H1 (cell line): ENCODE measurements around the gene TNS4. TPM values are rescaled to one million over a fixed set of nuclear protein-coding genes. Genes with fewer than 3 reads are reported as not detected.

Experiments used
- CTCF ChIA-PET: fragments of 300-600 bp; sonication (Branson Sonifier 250); formaldehyde crosslinking; loops from one replicate; lab custom pipeline; 2021; ENCODE audit not compliant: partially characterized antibody; lab: Charles Lee
- POLR2A ChIA-PET: fragments of 300-600 bp; sonication (Branson Sonifier 250); formaldehyde crosslinking; loops from one replicate; lab custom pipeline; 2021; ENCODE audit warnings: inconsistent platforms; ENCODE audit not compliant: partially characterized antibody; lab: Charles Lee
- DNase-seq, 2 experiments: peaks; one replicate each; pipeline versions ENCODE4 v3.0.0 to v3.0.0-alpha.2; 2010 to 2022; ENCODE audit warnings: low spot score in 2 of 2, low read depth in 1 of 2, mixed read lengths in 1 of 2
- FAIRE-seq: peaks from 2 replicates; lab custom pipeline; 2011; peaks lifted over from hg19 to GRCh38; lab: Jason Lieb, UNC
- H2AFZ ChIP-seq: 2 replicates; pipeline ENCODE4 v1.8.1; 2012; ENCODE audit warnings: low read length, inconsistent platforms
- H2AK5ac ChIP-seq: 2 replicates; pipeline ENCODE4 v1.6.1; 2013; ENCODE audit warnings: low read depth, low read length
- H2BK120ac ChIP-seq: replicated peaks from 2 replicates; pipeline ENCODE3; 2013; ENCODE audit warnings: low read depth, low read length, inconsistent platforms
- H2BK12ac ChIP-seq: 2 replicates; pipeline ENCODE4 v1.6.1; 2013; ENCODE audit warnings: low read depth, low read length
- H2BK15ac ChIP-seq: 2 replicates; pipeline ENCODE4 v1.6.1; 2013; ENCODE audit warnings: low read length
- H2BK20ac ChIP-seq: 2 replicates; pipeline ENCODE4 v1.6.1; 2013; ENCODE audit warnings: low read length
- H2BK5ac ChIP-seq: 2 replicates; pipeline ENCODE4 v1.6.1; 2013; ENCODE audit warnings: low read depth, low read length
- H3K14ac ChIP-seq: 2 replicates; pipeline ENCODE4 v1.6.1; 2013; ENCODE audit warnings: inconsistent platforms; ENCODE audit not compliant: insufficient read length
- H3K18ac ChIP-seq: 2 replicates; pipeline ENCODE4 v1.6.1; 2013; ENCODE audit warnings: low read length; ENCODE audit errors: extremely low read depth
- H3K23ac ChIP-seq: 2 replicates; pipeline ENCODE4 v1.6.1; 2013; ENCODE audit warnings: inconsistent platforms; ENCODE audit not compliant: insufficient read length
- H3K23me2 ChIP-seq: 2 replicates; pipeline ENCODE4 v1.6.1; 2013; ENCODE audit warnings: low read depth, low read length
- H3K27ac ChIP-seq: 2 replicates; pipeline ENCODE4 v1.6.1; 2011; ENCODE audit warnings: low read depth, low read length, inconsistent platforms
- H3K27me3 ChIP-seq, 4 experiments: replicated peaks in 1 of 4; 1 replicate in 1 of 4; 2 replicates in 3 of 4; pipeline versions ENCODE4 v1.6.1 to v1.8.1; 2011 to 2013; ENCODE audit warnings: low read length in 3 of 4, mild to moderate bottlenecking in 3 of 4, inconsistent platforms in 2 of 4, mixed read lengths in 2 of 4, moderate library complexity in 1 of 4; ENCODE audit not compliant: control insufficient read depth in 3 of 4, insufficient read depth in 3 of 4; ENCODE audit errors: extremely low read depth in 1 of 4
- H3K36me3 ChIP-seq, 4 experiments: 2 replicates each; pipeline versions ENCODE4 v1.6.1 to v1.8.1; 2011 to 2013; ENCODE audit warnings: mild to moderate bottlenecking in 4 of 4, low read length in 3 of 4, moderate library complexity in 2 of 4, control low read depth in 1 of 4, inconsistent platforms in 1 of 4; ENCODE audit not compliant: insufficient read depth in 4 of 4, control insufficient read depth in 2 of 4
- H3K4ac ChIP-seq: replicated peaks from 2 replicates; pipeline ENCODE3; 2013; ENCODE audit warnings: low read length, low read depth, mixed read lengths, inconsistent platforms; ENCODE audit not compliant: insufficient read length
- H3K4me1 ChIP-seq, 4 experiments: replicated peaks in 1 of 4; 1 replicate in 1 of 4; 2 replicates in 3 of 4; pipeline versions ENCODE4 v1.6.1 to v1.8.1; 2011 to 2013; ENCODE audit warnings: low read length in 3 of 4, inconsistent platforms in 2 of 4, mixed read lengths in 1 of 4; ENCODE audit not compliant: insufficient read depth in 4 of 4, control insufficient read depth in 3 of 4
- H3K4me2 ChIP-seq, 2 experiments: 2 replicates each; pipeline versions ENCODE4 v1.6.1 to v1.8.1; 2011 to 2013; ENCODE audit warnings: low read depth in 2 of 2, low read length in 2 of 2, control low read depth in 1 of 2, inconsistent platforms in 1 of 2, mild to moderate bottlenecking in 1 of 2; ENCODE audit not compliant: insufficient read depth in 1 of 2
- H3K4me3 ChIP-seq, 4 experiments: fragments of 200-600, 300-600 bp in 1 of 4; sonication (generic), shearing (Covaris generic), sonication (Bioruptor Twin) in 1 of 4; 2 replicates each; pipeline versions ENCODE4 v1.5.1 to v1.8.1; 2011 to 2016; ENCODE audit warnings: low read length in 4 of 4, low read depth in 3 of 4, control low read depth in 2 of 4, inconsistent platforms in 2 of 4, mild to moderate bottlenecking in 2 of 4, mixed read lengths in 1 of 4, moderate library complexity in 1 of 4; ENCODE audit not compliant: insufficient read depth in 2 of 4; ENCODE audit errors: extremely low read depth in 1 of 4
- H3K56ac ChIP-seq: replicated peaks from 2 replicates; pipeline ENCODE3; 2013; ENCODE audit warnings: low read depth, mild to moderate bottlenecking, mixed read lengths, low read length, inconsistent platforms; ENCODE audit not compliant: insufficient read length
- H3K79me1 ChIP-seq: 2 replicates; pipeline ENCODE4 v1.6.1; 2013; ENCODE audit warnings: low read depth, low read length, control low read depth
- H3K79me2 ChIP-seq, 2 experiments: 2 replicates each; pipeline versions ENCODE4 v1.6.1 to v1.8.1; 2012 to 2013; ENCODE audit warnings: low read length in 2 of 2, mild to moderate bottlenecking in 2 of 2, inconsistent platforms in 1 of 2; ENCODE audit not compliant: insufficient read depth in 2 of 2, control insufficient read depth in 1 of 2
- H3K9ac ChIP-seq, 4 experiments: replicated peaks in 1 of 4; 1 replicate in 1 of 4; 2 replicates in 3 of 4; pipeline versions ENCODE4 v1.6.1 to v1.8.1; 2011 to 2013; ENCODE audit warnings: low read depth in 3 of 4, low read length in 3 of 4, control low read depth in 2 of 4, mild to moderate bottlenecking in 2 of 4, moderate library complexity in 2 of 4, inconsistent platforms in 1 of 4; ENCODE audit errors: extremely low read depth in 1 of 4
- H3K9me3 ChIP-seq, 2 experiments: 2 replicates each; pipeline versions ENCODE4 v1.6.1 to v1.8.1; 2012 to 2013; ENCODE audit warnings: mild to moderate bottlenecking in 2 of 2, moderate library complexity in 2 of 2, control low read depth in 1 of 2, inconsistent platforms in 1 of 2, low read depth in 1 of 2, low read length in 1 of 2, mixed read lengths in 1 of 2; ENCODE audit not compliant: insufficient read depth in 2 of 2
- H4K20me1 ChIP-seq, 2 experiments: replicated peaks in 1 of 2; 2 replicates each; pipeline versions ENCODE3 to v1.8.1; 2011 to 2013; ENCODE audit warnings: inconsistent platforms in 2 of 2, low read length in 2 of 2, mild to moderate bottlenecking in 1 of 2; ENCODE audit not compliant: insufficient read depth in 2 of 2, control insufficient read depth in 1 of 2
- H4K5ac ChIP-seq: 2 replicates; pipeline ENCODE4 v1.6.1; 2013; ENCODE audit warnings: low read length, low read depth, mixed read lengths, inconsistent platforms; ENCODE audit not compliant: insufficient read length
- H4K8ac ChIP-seq: 2 replicates; pipeline ENCODE4 v1.8.0; 2013; ENCODE audit warnings: mild to moderate bottlenecking, moderate library complexity, low read length, inconsistent platforms; ENCODE audit not compliant: insufficient read depth; ENCODE audit errors: extremely low read depth
- H4K91ac ChIP-seq: replicated peaks from 2 replicates; pipeline ENCODE3; 2013; ENCODE audit warnings: low read length, mixed read lengths, inconsistent platforms; ENCODE audit not compliant: insufficient read length
- HDAC2 ChIP-seq, 2 experiments: fragments of 300-600 bp in 1 of 2; sonication (generic) in 1 of 2; IDR thresholded peaks; 2 replicates each; pipeline ENCODE4 v1.6.1; 2011 to 2012; ENCODE audit warnings: low read depth in 2 of 2, low read length in 2 of 2, mild to moderate bottlenecking in 2 of 2, moderate library complexity in 2 of 2, borderline replicate concordance in 1 of 2, inconsistent platforms in 1 of 2
- NRF1 ChIP-seq: IDR thresholded peaks from 2 replicates; pipeline ENCODE4 v1.6.1; 2011; ENCODE audit warnings: mild to moderate bottlenecking, low read depth, low read length, improper control_type of control experiment
- PHF8 ChIP-seq: fragments of 200-600 bp; sonication (generic); conservative IDR thresholded peaks from 2 replicates; pipeline ENCODE4 v1.7.1; 2012; ENCODE audit warnings: low read depth, mild to moderate bottlenecking, inconsistent platforms, low read length, moderate library complexity
- WGBS, 2 experiments: shearing (Covaris generic) in 1 of 2; methylation state at CpG; one replicate each; pipeline versions ENCODE4 v1.1.6 to v1.1.7; 2013 to 2015; ENCODE audit warnings: low lambda C conversion rate in 2 of 2, mixed read lengths in 2 of 2, inconsistent platforms in 1 of 2, low coverage in 1 of 2, missing lambda C conversion rate in 1 of 2; ENCODE audit not compliant: insufficient replicate concordance in 2 of 2, insufficient coverage in 1 of 2, insufficient read length in 1 of 2; ENCODE audit errors: extremely low coverage in 1 of 2, missing lambda C conversion rate in 1 of 2; 5-methylcytosine and 5-hydroxymethylcytosine counted together
- polyA plus RNA-seq, 7 experiments: library from polyadenylated mRNA; depleted of rRNA in 3 of 7; stranded (reverse) in 5 of 7; unstranded in 2 of 7; fragments of >200 nt in 5 of 7; fragments of 200-250 nt in 2 of 7; gene quantifications; 1 replicate in 5 of 7; 2 replicates in 1 of 7; 4 replicates in 1 of 7; pipeline versions ENCODE4 v1.2.1 to v1.2.3, GENCODE V29; 2011 to 2013; ENCODE audit warnings: missing spikeins in 2 of 7, mixed read lengths in 2 of 7
- total RNA-seq: library from RNA; stranded (reverse); fragmentation: NEBNext Ultra II Directional; extraction: Animal tissue kit (Norgen Biotek cat#: 25700); gene quantifications from 2 replicates; pipeline ENCODE4 v1.2.1, GENCODE V29; 2021

Gene TNS4
- total and polyA plus RNA-seq, 2 of the 8 experiments (the other 6 are each of a cell fraction or from before 2014, with no cell fraction given) = 0.20 to 0.21 TPM

- no peak overlapping the region for H2BK12ac ChIP-seq
- WGBS, 2 experiments = 91% methylated on average over 4 of the region's 4 CpGs; no CpG with 5 or more reads in 1 of the 2 experiments
- no peak overlapping the region for H4K8ac ChIP-seq
- H3K9ac ChIP-seq = no peak overlapping the region; a peak in 2 of 7 replicates
- no peak overlapping the region for H3K23ac ChIP-seq
- H3K27ac ChIP-seq = no peak overlapping the region
- H3K79me2 ChIP-seq = peaks cover 0 to 10% of the 10 kb centered on the region in 2 experiments; a peak in 2 of 4 replicates
- H3K56ac ChIP-seq = no peak overlapping the region
- no peak for TF ChIP-seq HDAC2 (IDR thresholded peaks at IDR 0.05; ENCODE audit: borderline replicate concordance in 1 of 2, low read depth in 2 of 2, low read length in 2 of 2)
- TF ChIP-seq PHF8 = no peak
- no peak for TF ChIP-seq NRF1
- H3K27me3 ChIP-seq = peaks cover 0 to 4% (median 0%) of the 10 kb centered on the region in 4 experiments; a peak in 3 of 7 replicates
- no peak overlapping the region; the same call in 1 of the 2 replicates for H2BK20ac ChIP-seq
- H3K4me2 ChIP-seq = no peak overlapping the region
- H2BK120ac ChIP-seq = no peak overlapping the region
- H3K9me3 ChIP-seq = no peaks in the 10 kb centered on the region
- ChIA-PET CTCF (interaction anchor here (0.6 to 28.2 kb wide), 20 partner anchors 8 to 442 kb away, joined by 3 to 739 read pairs (median 6); partner anchors contain the start of gene GJD3), POLR2A (interaction anchor here (1.5 kb wide), 1 partner anchor 22 kb away, joined by 3 read pairs; the partner anchor contains the start of gene TOP2A)
- 0 out of 2 replicates have a peak overlapping the region, but pooled peaks have one; percentile 4 for H2AK5ac ChIP-seq
- DNase-seq (no peak), FAIRE-seq (no peak)
- H3K4ac ChIP-seq = no peak overlapping the region
- no peak overlapping the region for H2AFZ ChIP-seq
- no peaks in the 10 kb centered on the region; the same call in none of the 2 replicates for H3K79me1 ChIP-seq
- peak overlapping the region; percentile 52; the same call in 1 of the 2 replicates for H2BK5ac ChIP-seq
- no peak overlapping the region for H3K4me3 ChIP-seq
- H4K5ac ChIP-seq = no peak overlapping the region
- H2BK15ac ChIP-seq = peak overlapping the region; percentile 95; the same call in 1 of the 2 replicates
- H3K18ac ChIP-seq = no peak overlapping the region
- H4K20me1 ChIP-seq = no peaks in the 10 kb centered on the region
- no peak overlapping the region for H3K14ac ChIP-seq
- peaks cover 0 to 16% (median 9%) of the 10 kb centered on the region in 4 experiments; a peak in 6 of 7 replicates for H3K4me1 ChIP-seq
- no peak overlapping the region for H4K91ac ChIP-seq
- H3K36me3 ChIP-seq = no peaks in the 10 kb centered on the region
- peaks cover 14% of the 10 kb centered on the region for H3K23me2 ChIP-seq
These were observed 61.3 kb downstream of the TNS4 start for GRCh38 chr17:40440166-40440565.
